Measurements from ENCODE around the gene C2CD4C. TPM values are rescaled to one million over a fixed set of nuclear protein-coding genes. Genes with fewer than 3 reads are reported as not detected.
"Not testable (repeated sequence)": the region's sequence is repeated elsewhere in the genome, so short reads cannot be mapped to it uniquely, and the experiment has no call there.

Gene C2CD4C
- total RNA-seq, 5 donors from 2014 or later (not counting 1 experiment from before 2014, with no cell fraction given), result 0.06 TPM; not detected in 4

- Mint-ChIP-seq H3K27me3 (peaks cover 24 to 32% of the 10 kb centered on the region in 2 donors), H3K9me3 (peaks cover 0 to 5% (median 5%) of the 10 kb centered on the region in 3 donors), H3K4me3 (no peak overlapping the region), H3K36me3 (no peaks in the 10 kb centered on the region), H3K4me1 (peaks cover 0 to 8% (median 0%) of the 10 kb centered on the region in 3 donors), H3K27ac (no peak overlapping the region)
- ATAC-seq (replicated peaks in 1 of 4) (no peak), DNase-seq (no peak)
- ChIA-PET POLR2A (no interaction called here), CTCF (no interaction called here)
- H3K4me1 ChIP-seq (ENCODE audit: control insufficient read depth in 1 of 2, extremely low read depth in 1 of 2, insufficient read depth in 2 of 2, low read length in 2 of 2), result no peaks in the 10 kb centered on the region
- 89% methylated on average over 11 of the region's 12 CpGs for WGBS (ENCODE audit: insufficient coverage)
- H3K9me3 ChIP-seq, result no peaks in the 10 kb centered on the region
- H3K27ac ChIP-seq (ENCODE audit: low read length), result no peak overlapping the region
- no peak overlapping the region for H3K4me3 ChIP-seq (ENCODE audit: control insufficient read depth in 1 of 2, extremely low read depth in 1 of 2, low read length in 1 of 2)
- H3K36me3 ChIP-seq (ENCODE audit: control insufficient read depth in 2 of 2, extremely low read depth in 1 of 2, insufficient read depth in 1 of 2, low read length in 1 of 2), result no peaks in the 10 kb centered on the region
- H3K27me3 ChIP-seq (replicated peaks in 1 of 2; ENCODE audit: control insufficient read depth in 2 of 2, extremely low read depth in 1 of 2, insufficient read depth in 2 of 2, low read length in 1 of 2), result peaks cover 6 to 31% of the 10 kb centered on the region in 2 experiments
These were observed 19.0 kb downstream of the C2CD4C start for GRCh38 chr19:389935-390289.

GRCh38 chr19:389255-389934, 19.6 kb downstream of the C2CD4C start:
- H3K4me1 Mint-ChIP-seq, result peaks cover 0 to 8% (median 0%) of the 10 kb centered on the region in 3 donors

DNA sequence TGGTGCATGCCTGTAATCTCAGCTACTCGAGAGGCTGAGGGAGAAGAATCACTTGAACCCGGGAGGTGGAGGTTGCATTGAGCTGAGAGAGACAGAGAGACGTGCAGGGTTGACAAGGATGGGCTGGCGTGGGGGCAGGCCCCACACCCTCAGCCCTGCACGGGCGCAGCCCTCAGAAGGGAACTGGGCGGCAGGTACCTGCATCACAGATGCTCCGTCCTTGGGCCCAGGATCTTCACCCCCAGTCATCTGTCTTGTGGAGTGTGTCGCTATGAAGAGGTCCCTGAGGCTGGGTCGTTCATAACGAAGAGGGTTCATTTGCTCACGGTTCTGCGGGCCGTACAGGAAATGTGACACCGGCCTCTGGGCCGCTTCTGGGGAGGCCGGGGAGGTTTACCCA, 20.3 kb downstream of the C2CD4C start:
- CTCF ChIA-PET, result no interaction called here
- ATAC-seq (replicated peaks in 1 of 4), result no peak
- no peaks in the 10 kb centered on the region for H3K36me3 Mint-ChIP-seq
- Histone ChIP-seq H3K27ac (ENCODE audit: low read length) (no peak overlapping the region), H3K27me3 (replicated peaks in 1 of 2; ENCODE audit: control insufficient read depth in 2 of 2, extremely low read depth in 1 of 2, insufficient read depth in 2 of 2, low read length in 1 of 2) (peaks cover 6 to 39% of the 10 kb centered on the region in 2 experiments), H3K36me3 (ENCODE audit: control insufficient read depth in 2 of 2, extremely low read depth in 1 of 2, insufficient read depth in 1 of 2, low read length in 1 of 2) (no peaks in the 10 kb centered on the region), H3K4me3 (ENCODE audit: control insufficient read depth in 1 of 2, extremely low read depth in 1 of 2, low read length in 1 of 2) (no peak overlapping the region), H3K9me3 (no peaks in the 10 kb centered on the region), H3K4me1 (ENCODE audit: control insufficient read depth in 1 of 2, extremely low read depth in 1 of 2, insufficient read depth in 2 of 2, low read length in 2 of 2) (peaks cover 0 to 7% of the 10 kb centered on the region in 2 experiments)
- H3K4me3 Mint-ChIP-seq, result no peak overlapping the region
- H3K27me3 Mint-ChIP-seq, result peaks cover 36 to 43% of the 10 kb centered on the region in 2 donors
- POLR2A ChIA-PET, result no interaction called here
- peaks cover 0 to 12% (median 0%) of the 10 kb centered on the region in 3 donors for H3K4me1 Mint-ChIP-seq
- no peak for DNase-seq
- 75% methylated on average over 13 of the region's 17 CpGs for WGBS (ENCODE audit: insufficient coverage)
- H3K27ac Mint-ChIP-seq, result no peak overlapping the region
- peaks cover 0 to 5% (median 0%) of the 10 kb centered on the region in 3 donors for H3K9me3 Mint-ChIP-seq

More at GRCh38 chr19:389255-389934, 19.6 kb downstream of the C2CD4C start:
- ChIA-PET CTCF (no interaction called here), POLR2A (no interaction called here)
- WGBS (ENCODE audit: insufficient coverage), result 67% methylated on average over 11 of the region's 21 CpGs
- DNase-seq, result no peak
- Histone ChIP-seq H3K9me3 (no peaks in the 10 kb centered on the region), H3K27ac (ENCODE audit: low read length) (no peak overlapping the region), H3K4me1 (ENCODE audit: control insufficient read depth in 1 of 2, extremely low read depth in 1 of 2, insufficient read depth in 2 of 2, low read length in 2 of 2) (peaks cover 0 to under 1% of the 10 kb centered on the region in 2 experiments), H3K36me3 (ENCODE audit: control insufficient read depth in 2 of 2, extremely low read depth in 1 of 2, insufficient read depth in 1 of 2, low read length in 1 of 2) (no peaks in the 10 kb centered on the region), H3K27me3 (replicated peaks in 1 of 2; ENCODE audit: control insufficient read depth in 2 of 2, extremely low read depth in 1 of 2, insufficient read depth in 2 of 2, low read length in 1 of 2) (peaks cover 6 to 32% of the 10 kb centered on the region in 2 experiments), H3K4me3 (ENCODE audit: control insufficient read depth in 1 of 2, extremely low read depth in 1 of 2, low read length in 1 of 2) (no peak overlapping the region)
- H3K27ac Mint-ChIP-seq, result no peak overlapping the region
- ATAC-seq (replicated peaks in 1 of 4), result no peak
- peaks cover 0 to 5% (median 5%) of the 10 kb centered on the region in 3 donors for H3K9me3 Mint-ChIP-seq
- H3K36me3 Mint-ChIP-seq, result no peaks in the 10 kb centered on the region
- H3K27me3 Mint-ChIP-seq, result peaks cover 29 to 36% of the 10 kb centered on the region in 2 donors
- no peak overlapping the region for H3K4me3 Mint-ChIP-seq

DNA sequence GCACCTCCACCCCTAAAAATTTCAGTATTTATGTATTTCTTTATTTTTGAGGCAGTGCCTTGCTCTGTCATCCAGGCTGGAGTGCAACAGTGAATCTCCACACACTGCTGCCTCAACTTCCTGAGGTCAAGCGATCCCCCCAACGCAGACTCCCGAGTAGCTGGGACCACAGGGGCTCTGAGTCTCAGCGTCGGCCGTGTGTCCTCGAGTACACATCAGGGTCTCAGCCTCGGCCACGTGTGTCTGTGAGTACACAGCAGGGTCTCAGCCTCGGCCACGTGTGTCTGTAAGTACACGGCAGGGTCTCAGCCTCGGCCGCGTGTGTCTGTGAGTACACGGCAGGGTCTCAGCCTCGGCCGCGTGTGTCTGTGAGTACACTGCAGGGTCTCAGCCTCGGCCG, 21.2 kb downstream of the C2CD4C start:
- ChIA-PET CTCF (no interaction called here), POLR2A (no interaction called here)
- peaks cover 12 to 48% of the 10 kb centered on the region in 2 experiments for H3K27me3 ChIP-seq (replicated peaks in 1 of 2; ENCODE audit: control insufficient read depth in 2 of 2, extremely low read depth in 1 of 2, insufficient read depth in 2 of 2, low read length in 1 of 2)
- Mint-ChIP-seq H3K4me3 (no peak overlapping the region), H3K36me3 (no peaks in the 10 kb centered on the region), H3K27me3 (peaks cover 42 to 50% of the 10 kb centered on the region in 2 donors), H3K9me3 (no peaks in the 10 kb centered on the region), H3K4me1 (peaks cover 5 to 13% (median 7%) of the 10 kb centered on the region in 3 donors), H3K27ac (no peak overlapping the region)
- ATAC-seq (replicated peaks in 1 of 4) (no peak), DNase-seq (no peak)
- H3K4me1 ChIP-seq (ENCODE audit: control insufficient read depth in 1 of 2, extremely low read depth in 1 of 2, insufficient read depth in 2 of 2, low read length in 2 of 2), result peaks cover 0 to 11% of the 10 kb centered on the region in 2 experiments
- no peak overlapping the region for H3K27ac ChIP-seq (ENCODE audit: low read length)
- H3K9me3 ChIP-seq, result no peaks in the 10 kb centered on the region
- no peaks in the 10 kb centered on the region for H3K36me3 ChIP-seq (ENCODE audit: control insufficient read depth in 2 of 2, extremely low read depth in 1 of 2, insufficient read depth in 1 of 2, low read length in 1 of 2)
- no peak overlapping the region for H3K4me3 ChIP-seq (ENCODE audit: control insufficient read depth in 1 of 2, extremely low read depth in 1 of 2, low read length in 1 of 2)
- WGBS (ENCODE audit: insufficient coverage), result 83% methylated on average over 14 of the region's 21 CpGs

GRCh38 chr19:386632-387301, 22.2 kb downstream of the C2CD4C start:
- CTCF ChIA-PET; DNase-seq; POLR2A ChIA-PET; H3K9me3 Mint-ChIP-seq; ATAC-seq (replicated peaks in 1 of 4); H3K27ac ChIP-seq (ENCODE audit: low read length); H3K36me3 ChIP-seq (ENCODE audit: control insufficient read depth in 2 of 2, extremely low read depth in 1 of 2, insufficient read depth in 1 of 2, low read length in 1 of 2); H3K36me3 Mint-ChIP-seq; H3K4me3 Mint-ChIP-seq; H3K9me3 ChIP-seq; H3K4me3 ChIP-seq (ENCODE audit: control insufficient read depth in 1 of 2, extremely low read depth in 1 of 2, low read length in 1 of 2): not testable (repeated sequence)
- peaks cover 12 to 48% of the 10 kb centered on the region in 2 experiments for H3K27me3 ChIP-seq (replicated peaks in 1 of 2; ENCODE audit: control insufficient read depth in 2 of 2, extremely low read depth in 1 of 2, insufficient read depth in 2 of 2, low read length in 1 of 2)
- peaks cover 0 to 17% of the 10 kb centered on the region in 2 experiments for H3K4me1 ChIP-seq (ENCODE audit: control insufficient read depth in 1 of 2, extremely low read depth in 1 of 2, insufficient read depth in 2 of 2, low read length in 2 of 2)
- peaks cover 45 to 54% of the 10 kb centered on the region in 2 donors for H3K27me3 Mint-ChIP-seq
- no CpG with 5 or more reads among the region's 22 CpGs for WGBS (ENCODE audit: insufficient coverage)
- H3K4me1 Mint-ChIP-seq, result peaks cover 8 to 17% (median 13%) of the 10 kb centered on the region in 3 donors
- peak overlapping the region in 1 of 2 donors; percentile 39 for H3K27ac Mint-ChIP-seq

DNA sequence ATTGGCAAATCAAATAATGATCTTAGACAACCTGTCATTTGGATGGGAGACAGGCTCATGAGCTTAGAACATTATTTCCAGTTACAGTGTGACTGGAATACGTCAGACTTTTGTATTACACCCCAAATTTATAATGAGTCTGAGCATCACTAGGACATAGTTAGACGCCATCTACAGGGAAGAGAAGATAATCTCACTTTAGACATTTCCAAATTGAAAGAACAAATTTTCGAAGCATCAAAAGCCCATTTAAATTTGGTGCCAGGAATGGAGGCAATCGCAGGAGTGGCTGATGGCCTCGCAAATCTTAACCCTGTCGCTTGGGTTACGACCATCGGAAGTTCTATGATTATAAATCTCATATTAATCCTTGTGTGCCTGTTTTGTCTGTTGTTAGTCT, 22.8 kb downstream of the C2CD4C start:
- DNase-seq, result not testable (repeated sequence)
- peak overlapping the region in 1 of 2 donors; percentile 39 for H3K27ac Mint-ChIP-seq

More for the DNA sequence above, 22.8 kb downstream of the C2CD4C start:
- H3K9me3 ChIP-seq; H3K9me3 Mint-ChIP-seq; H3K36me3 ChIP-seq (ENCODE audit: control insufficient read depth in 2 of 2, extremely low read depth in 1 of 2, insufficient read depth in 1 of 2, low read length in 1 of 2); POLR2A ChIA-PET; H3K36me3 Mint-ChIP-seq; H3K27ac ChIP-seq (ENCODE audit: low read length); ATAC-seq (replicated peaks in 1 of 4); H3K4me3 Mint-ChIP-seq; CTCF ChIA-PET; H3K4me3 ChIP-seq (ENCODE audit: control insufficient read depth in 1 of 2, extremely low read depth in 1 of 2, low read length in 1 of 2): not testable (repeated sequence)
- peaks cover 8 to 17% (median 13%) of the 10 kb centered on the region in 3 donors for H3K4me1 Mint-ChIP-seq
- H3K27me3 Mint-ChIP-seq, result peaks cover 45 to 54% of the 10 kb centered on the region in 2 donors
- peaks cover 12 to 48% of the 10 kb centered on the region in 2 experiments for H3K27me3 ChIP-seq (replicated peaks in 1 of 2; ENCODE audit: control insufficient read depth in 2 of 2, extremely low read depth in 1 of 2, insufficient read depth in 2 of 2, low read length in 1 of 2)
- peaks cover 0 to 17% of the 10 kb centered on the region in 2 experiments for H3K4me1 ChIP-seq (ENCODE audit: control insufficient read depth in 1 of 2, extremely low read depth in 1 of 2, insufficient read depth in 2 of 2, low read length in 2 of 2)
- no CpG with 5 or more reads among the region's 8 CpGs for WGBS (ENCODE audit: insufficient coverage)

Data from T-cell (primary cell).